Measurements from ENCODE around the gene ADAMTS18.

Gene ADAMTS18

GRCh38 chr16:77435272-77435820 lies 512 bp upstream of the ADAMTS18 start:
- no peak for DNase-seq

- DNase-seq = no peak
Observed at GRCh38 chr16:77434022-77434529, 758 bp downstream of the ADAMTS18 start.

GRCh38 chr16:77433146-77433545 lies 1.7 kb downstream of the ADAMTS18 start:
- no peak for DNase-seq

- DNase-seq = no peak
Observed at GRCh38 chr16:77432264-77432663, 2.6 kb downstream of the ADAMTS18 start.

- no peak for DNase-seq
Observed at GRCh38 chr16:77430787-77431585, 3.8 kb downstream of the ADAMTS18 start.

GRCh38 chr16:77430360-77430759 lies 4.5 kb downstream of the ADAMTS18 start:
- no peak for DNase-seq

GRCh38 chr16:77424871-77425604 lies 9.8 kb downstream of the ADAMTS18 start:
- no peak for DNase-seq

GRCh38 chr16:77422196-77422784 lies 12.5 kb downstream of the ADAMTS18 start:
- no peak for DNase-seq

- DNase-seq = no peak
Observed at GRCh38 chr16:77416939-77417480, 17.8 kb downstream of the ADAMTS18 start.

GRCh38 chr16:77414752-77415231 lies 20.0 kb downstream of the ADAMTS18 start:
- no peak for DNase-seq

- no peak for DNase-seq
Observed at GRCh38 chr16:77410449-77410848, 24.4 kb downstream of the ADAMTS18 start.

- no peak for DNase-seq
Observed at GRCh38 chr16:77409311-77409710, 25.5 kb downstream of the ADAMTS18 start.

GRCh38 chr16:77408607-77409006 lies 26.2 kb downstream of the ADAMTS18 start:
- no peak for DNase-seq

- DNase-seq = no peak
Observed at GRCh38 chr16:77406680-77407079, 28.2 kb downstream of the ADAMTS18 start.

- DNase-seq = no peak
Observed at GRCh38 chr16:77404775-77405174, 30.1 kb downstream of the ADAMTS18 start.

GRCh38 chr16:77403732-77404131 lies 31.1 kb downstream of the ADAMTS18 start:
- no peak for DNase-seq

GRCh38 chr16:77402672-77403071 lies 32.2 kb downstream of the ADAMTS18 start:
- DNase-seq = no peak

- no peak for DNase-seq
Observed at GRCh38 chr16:77402118-77402517, 32.7 kb downstream of the ADAMTS18 start.

- no peak for DNase-seq
Observed at GRCh38 chr16:77399546-77399945, 35.3 kb downstream of the ADAMTS18 start.

- DNase-seq = no peak
Observed at GRCh38 chr16:77399066-77399465, 35.8 kb downstream of the ADAMTS18 start.

GRCh38 chr16:77398495-77398894 lies 36.3 kb downstream of the ADAMTS18 start:
- DNase-seq = no peak

- no peak for DNase-seq
Observed at GRCh38 chr16:77396461-77396860, 38.4 kb downstream of the ADAMTS18 start.

- DNase-seq = no peak
Observed at GRCh38 chr16:77394699-77395098, 40.1 kb downstream of the ADAMTS18 start.

All from activated T-cell treated with anti-CD3 and anti-CD28 coated beads, Interleukin-2, amount 50 U/mL, for 48 hours (primary cell).